ENCODE measurements around the gene SOS1.

The SOS1 gene

DNA sequence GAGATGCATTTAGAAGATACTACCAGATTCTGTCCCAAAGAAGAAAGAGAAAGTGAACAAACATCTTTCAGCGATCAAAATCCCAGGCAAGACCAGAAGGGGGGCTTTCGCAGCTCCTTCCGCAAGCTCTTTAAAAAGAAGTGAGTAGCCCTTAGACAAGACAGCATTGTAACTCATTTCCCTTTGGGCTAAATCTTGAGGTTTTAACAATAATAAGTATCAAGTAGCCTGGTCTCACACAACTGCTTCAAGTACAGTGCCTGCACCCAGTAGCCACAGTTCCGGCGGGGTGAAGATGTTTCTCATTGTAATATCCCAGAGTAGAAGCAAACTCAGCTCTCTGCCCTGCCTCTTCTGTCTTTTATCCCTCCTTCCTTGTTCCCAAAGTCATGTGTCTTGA lies 154.8 kb downstream of the SOS1 start:
- H3K4me1 ChIP-seq (ENCODE audit: control insufficient read depth, insufficient read depth, low read length) = no peaks in the 10 kb centered on the region
- ChIA-PET POLR2A (no interaction called here), CTCF (no interaction called here)
- H3K36me3 ChIP-seq (ENCODE audit: control insufficient read depth in 2 of 2, insufficient read depth in 1 of 2, low read length in 2 of 2) = no peaks in the 10 kb centered on the region
- no peak overlapping the region for H3K27ac ChIP-seq (ENCODE audit: extremely low read depth, low read depth, low read length)
- TF ChIP-seq, protein P1, sequence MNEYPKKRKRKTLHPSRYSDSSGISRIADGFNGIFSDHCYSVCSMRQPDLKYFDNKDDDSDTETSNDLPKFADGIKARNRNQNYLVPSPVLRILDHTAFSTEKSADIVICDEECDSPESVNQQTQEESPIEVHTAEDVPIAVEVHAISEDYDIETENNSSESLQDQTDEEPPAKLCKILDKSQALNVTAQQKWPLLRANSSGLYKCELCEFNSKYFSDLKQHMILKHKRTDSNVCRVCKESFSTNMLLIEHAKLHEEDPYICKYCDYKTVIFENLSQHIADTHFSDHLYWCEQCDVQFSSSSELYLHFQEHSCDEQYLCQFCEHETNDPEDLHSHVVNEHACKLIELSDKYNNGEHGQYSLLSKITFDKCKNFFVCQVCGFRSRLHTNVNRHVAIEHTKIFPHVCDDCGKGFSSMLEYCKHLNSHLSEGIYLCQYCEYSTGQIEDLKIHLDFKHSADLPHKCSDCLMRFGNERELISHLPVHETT (tag by site-specific recombination; IDR thresholded peaks at IDR 0.05) = no peak
- no peak for TF ChIP-seq ZNF76 (tag by site-specific recombination; IDR thresholded peaks at IDR 0.05; ENCODE audit: borderline replicate concordance, low read depth)
- H3K4me3 ChIP-seq (ENCODE audit: low read depth, low read length) = no peak overlapping the region
- no peaks in the 10 kb centered on the region for H3K9me3 ChIP-seq (ENCODE audit: control insufficient read depth, insufficient read depth, low read depth, low read length)

DNA sequence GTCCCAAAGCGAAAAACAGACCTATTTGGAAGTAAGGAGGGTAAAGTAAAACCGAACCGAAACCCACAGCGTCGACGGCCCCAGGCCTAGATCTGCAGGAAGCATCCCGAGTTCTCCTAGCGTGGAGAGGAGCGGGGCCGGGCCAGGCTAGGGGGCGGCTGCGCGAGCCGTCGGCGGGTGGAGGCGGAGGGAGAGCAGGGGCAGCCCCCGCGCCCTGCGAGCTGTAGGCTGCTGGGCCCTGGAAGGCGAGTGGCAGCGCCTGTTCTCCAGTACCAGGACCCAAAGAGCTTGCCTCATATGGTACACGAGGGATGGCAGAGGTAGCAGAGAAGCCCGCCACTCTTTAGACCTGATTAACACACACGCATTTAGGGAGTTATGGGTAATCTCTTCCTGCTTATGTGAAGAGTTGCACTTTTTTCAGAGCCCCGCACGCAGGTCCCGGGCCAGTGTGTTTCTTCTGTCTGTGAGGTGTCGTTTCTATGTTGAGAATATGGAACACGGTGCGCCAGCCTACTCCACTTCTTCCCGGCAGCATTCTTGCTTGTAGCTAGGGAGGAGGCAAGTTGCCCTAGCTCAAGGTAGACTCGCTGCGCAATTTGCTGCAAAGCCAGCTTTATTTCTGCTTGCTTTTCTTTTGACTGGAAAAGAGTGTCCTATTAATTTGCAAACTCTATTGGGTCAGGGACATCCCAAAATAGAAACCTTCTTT lies 160.1 kb downstream of the SOS1 start:
- TF ChIP-seq, protein P2, sequence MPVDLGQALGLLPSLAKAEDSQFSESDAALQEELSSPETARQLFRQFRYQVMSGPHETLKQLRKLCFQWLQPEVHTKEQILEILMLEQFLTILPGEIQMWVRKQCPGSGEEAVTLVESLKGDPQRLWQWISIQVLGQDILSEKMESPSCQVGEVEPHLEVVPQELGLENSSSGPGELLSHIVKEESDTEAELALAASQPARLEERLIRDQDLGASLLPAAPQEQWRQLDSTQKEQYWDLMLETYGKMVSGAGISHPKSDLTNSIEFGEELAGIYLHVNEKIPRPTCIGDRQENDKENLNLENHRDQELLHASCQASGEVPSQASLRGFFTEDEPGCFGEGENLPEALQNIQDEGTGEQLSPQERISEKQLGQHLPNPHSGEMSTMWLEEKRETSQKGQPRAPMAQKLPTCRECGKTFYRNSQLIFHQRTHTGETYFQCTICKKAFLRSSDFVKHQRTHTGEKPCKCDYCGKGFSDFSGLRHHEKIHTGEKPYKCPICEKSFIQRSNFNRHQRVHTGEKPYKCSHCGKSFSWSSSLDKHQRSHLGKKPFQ (tag by site-specific recombination; IDR thresholded peaks at IDR 0.05) = no peak
- no peak for TF ChIP-seq ZNF843 (tag by site-specific recombination; IDR thresholded peaks at IDR 0.05)
- no peak for TF ChIP-seq ZSCAN30 (tag by site-specific recombination; IDR thresholded peaks at IDR 0.05)
- no peak for TF ChIP-seq MZF1 (tag by site-specific recombination; IDR thresholded peaks at IDR 0.05; ENCODE audit: borderline replicate concordance)
- TF ChIP-seq ZNF670 (tag by site-specific recombination; IDR thresholded peaks at IDR 0.05; ENCODE audit: low read depth) = no peak
- TF ChIP-seq YY1 (tag by site-specific recombination; IDR thresholded peaks at IDR 0.05) = no peak
- TF ChIP-seq MYNN (tag by site-specific recombination; IDR thresholded peaks at IDR 0.05; ENCODE audit: borderline replicate concordance) = no peak
- TF ChIP-seq, protein P3, sequence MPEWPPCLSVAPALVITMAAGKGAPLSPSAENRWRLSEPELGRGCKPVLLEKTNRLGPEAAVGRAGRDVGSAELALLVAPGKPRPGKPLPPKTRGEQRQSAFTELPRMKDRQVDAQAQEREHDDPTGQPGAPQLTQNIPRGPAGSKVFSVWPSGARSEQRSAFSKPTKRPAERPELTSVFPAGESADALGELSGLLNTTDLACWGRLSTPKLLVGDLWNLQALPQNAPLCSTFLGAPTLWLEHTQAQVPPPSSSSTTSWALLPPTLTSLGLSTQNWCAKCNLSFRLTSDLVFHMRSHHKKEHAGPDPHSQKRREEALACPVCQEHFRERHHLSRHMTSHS (tag by site-specific recombination; IDR thresholded peaks at IDR 0.05) = no peak
- no peak for TF ChIP-seq ZNF146 (tag by site-specific recombination; IDR thresholded peaks at IDR 0.05)
- TF ChIP-seq, protein P4, sequence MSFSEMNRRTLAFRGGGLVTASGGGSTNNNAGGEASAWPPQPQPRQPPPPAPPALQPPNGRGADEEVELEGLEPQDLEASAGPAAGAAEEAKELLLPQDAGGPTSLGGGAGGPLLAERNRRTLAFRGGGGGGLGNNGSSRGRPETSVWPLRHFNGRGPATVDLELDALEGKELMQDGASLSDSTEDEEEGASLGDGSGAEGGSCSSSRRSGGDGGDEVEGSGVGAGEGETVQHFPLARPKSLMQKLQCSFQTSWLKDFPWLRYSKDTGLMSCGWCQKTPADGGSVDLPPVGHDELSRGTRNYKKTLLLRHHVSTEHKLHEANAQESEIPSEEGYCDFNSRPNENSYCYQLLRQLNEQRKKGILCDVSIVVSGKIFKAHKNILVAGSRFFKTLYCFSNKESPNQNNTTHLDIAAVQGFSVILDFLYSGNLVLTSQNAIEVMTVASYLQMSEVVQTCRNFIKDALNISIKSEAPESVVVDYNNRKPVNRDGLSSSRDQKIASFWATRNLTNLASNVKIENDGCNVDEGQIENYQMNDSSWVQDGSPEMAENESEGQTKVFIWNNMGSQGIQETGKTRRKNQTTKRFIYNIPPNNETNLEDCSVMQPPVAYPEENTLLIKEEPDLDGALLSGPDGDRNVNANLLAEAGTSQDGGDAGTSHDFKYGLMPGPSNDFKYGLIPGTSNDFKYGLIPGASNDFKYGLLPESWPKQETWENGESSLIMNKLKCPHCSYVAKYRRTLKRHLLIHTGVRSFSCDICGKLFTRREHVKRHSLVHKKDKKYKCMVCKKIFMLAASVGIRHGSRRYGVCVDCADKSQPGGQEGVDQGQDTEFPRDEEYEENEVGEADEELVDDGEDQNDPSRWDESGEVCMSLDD (tag by site-specific recombination; IDR thresholded peaks at IDR 0.05) = no peak
- TF ChIP-seq ZNF791 (tag by site-specific recombination; IDR thresholded peaks at IDR 0.05) = no peak
- ChIA-PET CTCF (interaction anchor here (1.3 to 1.4 kb wide), 3 partner anchors 10 to 13 kb away, joined by 3 to 11 read pairs (median 6); no protein-coding TSS in a partner anchor), POLR2A (no interaction called here)
- Histone ChIP-seq H3K4me3 (ENCODE audit: low read depth, low read length) (no peak overlapping the region), H3K27ac (ENCODE audit: extremely low read depth, low read depth, low read length) (no peak overlapping the region), H3K36me3 (ENCODE audit: control insufficient read depth in 2 of 2, insufficient read depth in 1 of 2, low read length in 2 of 2) (no peaks in the 10 kb centered on the region), H3K4me1 (ENCODE audit: control insufficient read depth, insufficient read depth, low read length) (no peaks in the 10 kb centered on the region), H3K9me3 (ENCODE audit: control insufficient read depth, insufficient read depth, low read depth, low read length) (no peaks in the 10 kb centered on the region)

DNA sequence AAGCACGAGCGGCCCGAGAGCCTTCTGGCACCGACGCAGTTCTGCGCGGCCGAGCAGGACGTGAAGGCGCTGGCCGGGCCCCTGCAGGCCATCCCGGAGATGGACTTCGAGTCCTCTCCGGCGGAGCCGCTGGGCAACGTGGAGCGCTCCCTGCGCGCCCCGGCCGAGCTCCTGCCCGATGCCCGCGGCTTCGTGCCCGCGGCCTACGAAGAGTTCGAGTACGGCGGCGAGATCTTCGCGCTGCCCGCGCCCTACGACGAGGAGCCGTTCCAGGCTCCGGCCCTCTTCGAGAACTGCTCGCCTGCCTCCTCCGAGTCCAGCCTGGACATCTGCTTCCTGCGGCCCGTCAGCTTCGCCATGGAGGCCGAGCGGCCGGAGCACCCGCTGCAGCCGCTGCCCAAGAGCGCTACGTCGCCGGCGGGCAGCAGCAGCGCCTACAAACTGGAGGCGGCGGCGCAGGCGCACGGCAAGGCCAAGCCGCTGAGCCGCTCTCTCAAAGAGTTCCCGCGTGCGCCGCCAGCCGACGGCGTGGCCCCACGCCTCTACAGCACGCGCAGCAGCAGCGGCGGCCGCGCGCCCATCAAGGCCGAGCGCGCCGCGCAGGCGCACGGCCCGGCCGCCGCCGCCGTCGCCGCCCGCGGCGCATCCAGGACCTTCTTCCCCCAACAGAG lies 160.8 kb downstream of the SOS1 start:
- Histone ChIP-seq H3K36me3 (ENCODE audit: control insufficient read depth in 2 of 2, insufficient read depth in 1 of 2, low read length in 2 of 2) (no peaks in the 10 kb centered on the region), H3K27ac (ENCODE audit: extremely low read depth, low read depth, low read length) (no peak overlapping the region), H3K9me3 (ENCODE audit: control insufficient read depth, insufficient read depth, low read depth, low read length) (no peaks in the 10 kb centered on the region), H3K4me1 (ENCODE audit: control insufficient read depth, insufficient read depth, low read length) (no peaks in the 10 kb centered on the region), H3K4me3 (ENCODE audit: low read depth, low read length) (no peak overlapping the region)
- ChIA-PET CTCF (interaction anchor here (1.3 kb wide), 2 partner anchors 11 to 13 kb away, joined by 3 to 11 read pairs; no protein-coding TSS in a partner anchor), POLR2A (no interaction called here)
- TF ChIP-seq ZSCAN16 (tag by site-specific recombination; IDR thresholded peaks at IDR 0.05) (no peak), ZNF830 (tag by site-specific recombination; IDR thresholded peaks at IDR 0.05; ENCODE audit: low read depth) (no peak), ZIC2 (tag by site-specific recombination; IDR thresholded peaks at IDR 0.05) (no peak), HOXC10 (CRISPR knock-in tag; IDR thresholded peaks at IDR 0.05) (no peak), ZNF335 (tag by site-specific recombination; conservative IDR thresholded peaks at IDR 0.05) (no peak), ZNF624 (tag by site-specific recombination; IDR thresholded peaks at IDR 0.05) (no peak), GLIS1 (tag by site-specific recombination; IDR thresholded peaks at IDR 0.05) (no peak), GLIS2 (tag by site-specific recombination; IDR thresholded peaks at IDR 0.05) (no peak), ZNF169 (tag by site-specific recombination; IDR thresholded peaks at IDR 0.05) (no peak), ZNF549 (tag by site-specific recombination; IDR thresholded peaks at IDR 0.05) (no peak), ZNF664 (tag by site-specific recombination; IDR thresholded peaks at IDR 0.05) (no peak), GLI2 (tag by site-specific recombination; IDR thresholded peaks at IDR 0.05; ENCODE audit: borderline replicate concordance, low read depth) (no peak)
